ENCODE results near the gene AACS.

GRCh38 chr12:125172231-125172850 lies 107.1 kb downstream of the AACS start:
- TF ChIP-seq CTCF (IDR thresholded peaks at IDR 0.05), result no peak
- no peak for TF ChIP-seq POLR2A (IDR thresholded peaks at IDR 0.05)
